H1 (cell line): ENCODE results near the gene NDUFS3. TPM values are rescaled to one million over a fixed set of nuclear protein-coding genes. Genes with fewer than 3 reads are reported as not detected.
A peak's percentile ranks its signal among the peaks of the same experiment; 100 is the strongest.

Experiments
- CBX5 ChIP-seq: fragments of 300-800, 300-1000 bp; sonication (generic); IDR thresholded peaks from 2 replicates; pipeline ENCODE4 v1.7.1; 2016; ENCODE audit warnings: antibody characterized with exemption, low read length, low read depth
- EP300 ChIP-seq, 2 experiments: IDR thresholded peaks; 1 replicate in 1 of 2; 2 replicates in 1 of 2; pipeline ENCODE4 v1.6.1; 2011 to 2012; ENCODE audit warnings: low read depth in 2 of 2, low read length in 2 of 2, mild to moderate bottlenecking in 2 of 2, borderline replicate concordance in 1 of 2, inconsistent platforms in 1 of 2, moderate library complexity in 1 of 2
- EZH2 ChIP-seq: fragments of 200-600 bp; sonication (generic); IDR thresholded peaks from 2 replicates; pipeline ENCODE4 v1.7.1; 2012; ENCODE audit warnings: low read depth, mild to moderate bottlenecking, moderate library complexity, low read length, inconsistent platforms; ENCODE audit not compliant: severe bottlenecking
- JUN ChIP-seq: IDR thresholded peaks from 2 replicates; pipeline ENCODE4 v1.6.1; 2011; ENCODE audit warnings: low read depth, mild to moderate bottlenecking, improper control_type of control experiment, low read length
- SIN3A ChIP-seq, 2 experiments: IDR thresholded peaks in 1 of 2; conservative IDR thresholded peaks in 1 of 2; 2 replicates each; pipeline ENCODE4 v1.6.1; 2011 to 2012; ENCODE audit warnings: low read length in 2 of 2, improper control_type of control experiment in 1 of 2, low read depth in 1 of 2, mild to moderate bottlenecking in 1 of 2
- SP1 ChIP-seq: IDR thresholded peaks from 2 replicates; pipeline ENCODE4 v1.6.1; 2011; ENCODE audit warnings: low read depth, low read length
- SRF ChIP-seq: IDR thresholded peaks from 2 replicates; pipeline ENCODE4 v1.6.1; 2011; ENCODE audit warnings: mild to moderate bottlenecking, low read depth, low read length, moderate library complexity
- TAF1 ChIP-seq: IDR thresholded peaks from 2 replicates; pipeline ENCODE4 v1.6.1; 2011; ENCODE audit warnings: mild to moderate bottlenecking, low read depth, low read length
- TEAD4 ChIP-seq: IDR thresholded peaks from 2 replicates; pipeline ENCODE4 v1.6.1; 2012; ENCODE audit warnings: low read depth, low read length, inconsistent platforms, mixed read lengths
- polyA plus RNA-seq, 7 experiments: library from polyadenylated mRNA; depleted of rRNA in 3 of 7; stranded (reverse) in 5 of 7; unstranded in 2 of 7; fragments of >200 nt in 5 of 7; fragments of 200-250 nt in 2 of 7; gene quantifications; 1 replicate in 5 of 7; 2 replicates in 1 of 7; 4 replicates in 1 of 7; pipeline versions ENCODE4 v1.2.1 to v1.2.3, GENCODE V29; 2011 to 2013; ENCODE audit warnings: missing spikeins in 2 of 7, mixed read lengths in 2 of 7
- total RNA-seq: library from RNA; stranded (reverse); fragmentation: NEBNext Ultra II Directional; extraction: Animal tissue kit (Norgen Biotek cat#: 25700); gene quantifications from 2 replicates; pipeline ENCODE4 v1.2.1, GENCODE V29; 2021

The NDUFS3 gene
- total and polyA plus RNA-seq, 2 of the 8 experiments (the other 6 are each of a cell fraction or from before 2014, with no cell fraction given): 135 to 241 TPM

DNA sequence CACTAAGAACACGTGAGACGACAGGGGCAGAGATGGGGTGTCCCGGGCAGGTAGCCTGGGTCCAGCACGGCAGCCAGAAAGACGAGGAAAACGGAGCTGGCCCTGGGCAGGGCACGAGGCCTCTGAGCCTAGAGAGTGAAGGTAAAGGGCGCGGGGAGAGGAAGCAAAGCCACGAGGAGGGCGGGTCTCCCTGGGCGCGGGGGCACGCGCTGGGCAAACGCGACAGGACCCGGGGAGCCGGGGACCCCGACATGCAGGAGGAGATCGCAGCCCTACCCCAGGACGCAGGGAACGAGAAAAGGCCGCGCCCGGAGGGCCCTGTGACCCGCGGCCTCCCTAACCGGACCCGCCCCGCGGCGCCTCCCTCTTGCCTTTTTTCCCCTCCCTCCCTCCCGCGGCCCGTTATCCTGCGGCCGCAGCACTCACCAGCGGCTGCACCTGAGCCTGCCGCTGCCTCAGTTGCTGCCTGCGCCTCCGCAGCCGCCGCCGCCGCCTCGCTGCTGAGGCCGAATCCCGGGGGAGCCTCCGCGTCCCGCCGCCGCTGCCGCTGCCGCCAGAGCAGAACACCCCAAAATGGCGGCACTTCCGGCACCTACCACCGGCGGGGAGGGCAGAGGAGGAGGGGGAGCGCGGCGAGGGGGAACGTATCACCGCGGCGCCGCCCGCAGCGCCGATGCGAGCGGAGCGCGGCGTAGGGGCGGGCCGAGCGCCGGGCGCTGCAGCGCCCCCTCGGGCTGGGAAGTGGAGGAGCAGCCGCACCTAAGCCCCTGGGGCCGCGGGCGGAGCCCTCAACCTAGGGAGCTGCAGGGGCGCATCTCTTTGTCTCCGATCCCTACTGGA is 26.1 kb upstream of the NDUFS3 start, which contains the start of gene CELF1 (continued):
- TF ChIP-seq EP300 (IDR thresholded peaks at IDR 0.05; ENCODE audit: borderline replicate concordance in 1 of 2, low read depth in 2 of 2, low read length in 2 of 2) (peak in 1 of 2 experiments; percentile 38; a peak in 1 of 3 replicates), SP1 (peak; percentile 71; the same call in 1 of the 2 replicates), EZH2 (no peak), SIN3A (conservative IDR thresholded peaks at IDR 0.05 in 1 of 2, IDR thresholded peaks at IDR 0.05 in 1 of 2; ENCODE audit: low read depth in 1 of 2, low read length in 2 of 2) (peak; percentile 45 to 68; a peak in 2 of 4 replicates), SRF (peak; percentile 10; the same call in 1 of the 2 replicates), JUN (no peak), TAF1 (peak; percentile 75), CBX5 (no peak), TEAD4 (no peak)
